Smooth muscle cell (in vitro differentiated cells): ENCODE results near the gene MYBPH. TPM values are rescaled to one million over a fixed set of nuclear protein-coding genes. Genes with fewer than 3 reads are reported as not detected.
A peak's percentile ranks its signal among the peaks of the same experiment; 100 is the strongest.

Source experiments
- DNase-seq: peaks from one replicate; lab custom pipeline; 2025; ENCODE audit not compliant: unreplicated experiment; lab: John Stamatoyannopoulos, UW
- H2AFZ ChIP-seq: fragments of 200-600 bp; sonication (generic); 2 replicates; pipeline ENCODE4 v1.6.0; 2016; ENCODE audit warnings: antibody characterized with exemption, low read depth, mild to moderate bottlenecking
- H3F3A ChIP-seq: fragments of 200-600 bp; sonication (generic); 2 replicates; pipeline ENCODE4 v1.6.0; 2017; ENCODE audit warnings: antibody characterized with exemption, low read depth
- H3K27ac ChIP-seq: fragments of 200-600 bp; sonication (generic); 2 replicates; pipeline ENCODE4 v1.5.1; 2016; ENCODE audit warnings: low read depth, mild to moderate bottlenecking
- H3K27me3 ChIP-seq: fragments of 200-600 bp; sonication (generic); 2 replicates; pipeline ENCODE4 v1.6.1; 2016; ENCODE audit warnings: low read depth, mild to moderate bottlenecking
- H3K36me3 ChIP-seq: fragments of 200-600 bp; sonication (generic); 2 replicates; pipeline ENCODE4 v1.5.1; 2016; ENCODE audit warnings: low read depth
- H3K4me1 ChIP-seq: fragments of 200-600 bp; sonication (generic); 2 replicates; pipeline ENCODE4 v1.5.1; 2016; ENCODE audit warnings: low read depth
- H3K4me2 ChIP-seq: fragments of 200-600 bp; sonication (generic); 2 replicates; pipeline ENCODE4 v1.6.0; 2016; ENCODE audit warnings: mild to moderate bottlenecking
- H3K4me3 ChIP-seq: fragments of 200-600 bp; sonication (generic); 2 replicates; pipeline ENCODE4 v1.5.1; 2016; ENCODE audit warnings: mild to moderate bottlenecking
- H3K79me2 ChIP-seq: fragments of 200-600 bp; sonication (generic); 2 replicates; pipeline ENCODE4 v1.6.0; 2016; ENCODE audit warnings: low read depth, mild to moderate bottlenecking
- H3K9ac ChIP-seq: fragments of 200-600 bp; sonication (generic); 2 replicates; pipeline ENCODE4 v1.6.0; 2016; ENCODE audit warnings: low read depth
- H3K9me3 ChIP-seq: fragments of 200-600 bp; sonication (generic); replicated peaks from 2 replicates; pipeline ENCODE4 v1.5.1; 2016; ENCODE audit warnings: low read depth
- H4K20me1 ChIP-seq: fragments of 200-600 bp; sonication (generic); 2 replicates; pipeline ENCODE4 v1.6.0; 2016; ENCODE audit warnings: low read depth
- CTCF ChIP-seq: fragments of 200-600 bp; sonication (generic); IDR thresholded peaks from 2 replicates; pipeline ENCODE4 v1.5.1; 2017; ENCODE audit warnings: borderline replicate concordance, mild to moderate bottlenecking, antibody characterized with exemption; ENCODE audit not compliant: insufficient read depth, poor library complexity, severe bottlenecking
- WGBS: methylation state at CpG from one replicate; pipeline ENCODE4 v1.1.7; 2016; ENCODE audit warnings: low lambda C conversion rate; 5-methylcytosine and 5-hydroxymethylcytosine counted together
- polyA plus RNA-seq: library from polyadenylated mRNA; unstranded; fragments of >200 nt; fragmentation: Nextera tagmentation; extraction: Ambion mirVana; gene quantifications from 2 replicates; pipeline ENCODE4 v1.2.1, GENCODE V29; 2016
- total RNA-seq: library from RNA; depleted of rRNA; stranded (reverse); fragments of >200 nt; gene quantifications from 2 replicates; pipeline ENCODE4 v1.2.3, GENCODE V29; 2014

Gene MYBPH
- total and polyA plus RNA-seq, 2 experiments from 2014 or later = 0.67 to 1.7 TPM

GRCh38 chr1:203179667-203180005 is 4.0 kb upstream of the MYBPH start:
- H4K20me1 ChIP-seq = no peaks in the 10 kb centered on the region
- no peaks in the 10 kb centered on the region for H3K9me3 ChIP-seq
- no peak overlapping the region for H3K4me3 ChIP-seq
- no peaks in the 10 kb centered on the region for H3K36me3 ChIP-seq
- no peak for DNase-seq
- H3K4me1 ChIP-seq = peaks cover 34% of the 10 kb centered on the region
- no peak overlapping the region for H3K4me2 ChIP-seq
- WGBS = 86% methylated on average over 10 of the region's 10 CpGs
- H3K79me2 ChIP-seq = no peaks in the 10 kb centered on the region
- peaks cover 10% of the 10 kb centered on the region for H3F3A ChIP-seq
- H3K27me3 ChIP-seq = no peaks in the 10 kb centered on the region
- H3K27ac ChIP-seq = no peak overlapping the region
- H2AFZ ChIP-seq = no peak overlapping the region
- H3K9ac ChIP-seq = no peak overlapping the region
- no peak for TF ChIP-seq CTCF

GRCh38 chr1:203178821-203179666 is 3.4 kb upstream of the MYBPH start:
- Histone ChIP-seq H3K9me3 (no peaks in the 10 kb centered on the region), H3F3A (peaks cover 10% of the 10 kb centered on the region), H3K4me3 (no peak overlapping the region), H2AFZ (no peak overlapping the region), H3K4me2 (peak overlapping the region; percentile 67), H3K4me1 (peaks cover 34% of the 10 kb centered on the region), H3K27ac (peak overlapping the region; percentile 88), H3K36me3 (no peaks in the 10 kb centered on the region), H3K9ac (no peak overlapping the region), H4K20me1 (no peaks in the 10 kb centered on the region), H3K79me2 (no peaks in the 10 kb centered on the region), H3K27me3 (no peaks in the 10 kb centered on the region)
- 81% methylated on average over 14 of the region's 14 CpGs for WGBS
- no peak for DNase-seq
- no peak for TF ChIP-seq CTCF

GRCh38 chr1:203178083-203178482 is 2.5 kb upstream of the MYBPH start:
- DNase-seq = no peak
- no peak overlapping the region for H2AFZ ChIP-seq
- no peaks in the 10 kb centered on the region for H3K27me3 ChIP-seq
- 16% methylated on average over 5 of the region's 5 CpGs for WGBS
- H3F3A ChIP-seq = peaks cover 10% of the 10 kb centered on the region
- H3K9me3 ChIP-seq = no peaks in the 10 kb centered on the region
- H3K27ac ChIP-seq = peak overlapping the region; percentile 88
- no peaks in the 10 kb centered on the region for H3K79me2 ChIP-seq
- no peak overlapping the region for H3K4me3 ChIP-seq
- no peaks in the 10 kb centered on the region for H4K20me1 ChIP-seq
- H3K9ac ChIP-seq = peak overlapping the region; percentile 65
- no peaks in the 10 kb centered on the region for H3K36me3 ChIP-seq
- H3K4me2 ChIP-seq = peak overlapping the region; percentile 67
- peaks cover 34% of the 10 kb centered on the region for H3K4me1 ChIP-seq
- no peak for TF ChIP-seq CTCF
